Fibroblast of gingiva (primary cell): ENCODE results near the gene RALGPS1.
A peak's percentile ranks its signal among the peaks of the same experiment; 100 is the strongest.

Experiments
- DNase-seq: peaks from one replicate; pipeline ENCODE4 v3.0.0-alpha.2; 2011; ENCODE audit warnings: low read depth

RALGPS1 gene

GRCh38 chr9:127099664-127100063, 185.1 kb downstream of the RALGPS1 start:
- DNase-seq, result no peak

- peak; percentile 56 for DNase-seq
These were observed 187.6 kb downstream of the RALGPS1 start for GRCh38 chr9:127102176-127102575.

GRCh38 chr9:127102788-127103187, 188.2 kb downstream of the RALGPS1 start:
- no peak for DNase-seq

- peak; percentile 78 for DNase-seq
These were observed 190.2 kb downstream of the RALGPS1 start for GRCh38 chr9:127104581-127105311.

GRCh38 chr9:127105805-127106465, 191.4 kb downstream of the RALGPS1 start:
- DNase-seq, result peak; percentile 77

- no peak for DNase-seq
These were observed 191.9 kb downstream of the RALGPS1 start for GRCh38 chr9:127106466-127106855.

- no peak for DNase-seq
These were observed 192.8 kb downstream of the RALGPS1 start for GRCh38 chr9:127107171-127107928.

GRCh38 chr9:127107929-127108876, 193.6 kb downstream of the RALGPS1 start:
- no peak for DNase-seq

GRCh38 chr9:127109212-127109711, 194.7 kb downstream of the RALGPS1 start:
- no peak for DNase-seq

GRCh38 chr9:127112056-127112455, 197.5 kb downstream of the RALGPS1 start:
- DNase-seq, result no peak

GRCh38 chr9:127112735-127113161, 198.2 kb downstream of the RALGPS1 start:
- no peak for DNase-seq

GRCh38 chr9:127113191-127113972, 198.8 kb downstream of the RALGPS1 start:
- no peak for DNase-seq

GRCh38 chr9:127114606-127115005, 200.0 kb downstream of the RALGPS1 start:
- DNase-seq, result no peak

- DNase-seq, result no peak
These were observed 201.6 kb downstream of the RALGPS1 start for GRCh38 chr9:127116088-127116726.

GRCh38 chr9:127116957-127117356, 202.4 kb downstream of the RALGPS1 start:
- no peak for DNase-seq

- DNase-seq, result no peak
These were observed 203.2 kb downstream of the RALGPS1 start for GRCh38 chr9:127117801-127118200.

- no peak for DNase-seq
These were observed 204.2 kb downstream of the RALGPS1 start for GRCh38 chr9:127118597-127119319.

GRCh38 chr9:127119320-127119709, 204.7 kb downstream of the RALGPS1 start:
- DNase-seq, result no peak

- DNase-seq, result no peak
These were observed 207.1 kb downstream of the RALGPS1 start for GRCh38 chr9:127121628-127122175.
